ENCODE measurements around the gene TESK1. TPM values are rescaled to one million over a fixed set of nuclear protein-coding genes. Genes with fewer than 3 reads are reported as not detected.

TESK1 gene
- total and polyA plus RNA-seq, 2 experiments from 2014 or later: 6.8 to 10.7 TPM

DNA sequence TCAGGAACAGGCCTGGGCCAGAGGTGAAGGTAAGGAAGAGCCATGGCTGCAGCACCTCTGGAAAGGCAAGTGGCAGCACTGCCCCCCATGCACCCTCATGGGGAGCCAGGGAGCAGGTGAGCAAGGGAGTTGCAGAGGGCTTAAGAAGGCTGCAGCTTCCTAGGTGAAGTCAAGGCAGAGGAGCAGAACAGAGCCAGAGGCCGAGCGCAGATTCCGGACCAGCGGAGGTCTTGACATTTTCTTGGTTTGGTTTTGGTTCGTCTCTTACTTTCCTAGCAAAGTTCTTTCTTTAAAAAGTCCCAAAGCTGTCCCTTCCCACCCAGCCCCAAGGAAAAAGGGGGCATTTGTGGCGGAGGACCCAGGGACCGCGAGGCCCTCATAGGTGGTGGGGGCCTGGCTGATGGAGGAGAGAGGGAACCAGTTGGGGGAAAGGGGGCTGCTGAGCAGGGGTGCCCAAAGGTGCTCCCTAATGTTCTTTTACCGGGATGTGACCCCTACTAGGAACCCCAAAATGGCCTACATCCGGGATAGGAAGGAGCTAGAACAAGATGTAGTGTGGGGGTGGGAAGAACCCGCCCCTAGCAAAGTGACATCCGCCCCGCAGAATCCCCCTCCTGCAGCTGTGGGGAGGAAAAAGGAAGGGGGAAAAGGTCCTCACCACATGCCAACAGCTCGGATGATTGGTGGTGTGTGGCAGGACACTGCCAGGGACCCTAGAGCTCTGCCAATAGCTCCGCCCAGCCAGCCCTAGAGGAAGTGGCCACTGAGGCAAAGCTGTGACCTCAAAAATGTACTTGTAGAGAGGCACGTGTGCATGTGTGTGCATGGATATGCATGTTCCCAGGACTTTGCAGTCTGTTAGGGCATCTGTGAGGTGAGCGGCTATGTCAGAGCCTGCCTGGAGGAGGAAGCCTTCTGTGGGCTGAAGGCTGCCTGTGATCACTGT, 14.1 kb downstream of the TESK1 start:
- Mint-ChIP-seq H3K4me3 (no peak overlapping the region), H3K36me3 (ENCODE audit: low read depth) (no peaks in the 10 kb centered on the region), H3K27me3 (ENCODE audit: insufficient read depth, low read depth, poor library complexity) (peaks cover 37% of the 10 kb centered on the region), H3K27ac (no peak overlapping the region), H3K9me3 (no peaks in the 10 kb centered on the region), H3K4me1 (peaks cover 14% of the 10 kb centered on the region)
- Histone ChIP-seq H2AFZ (no peak overlapping the region), H3K36me3 (ENCODE audit: insufficient read depth) (no peaks in the 10 kb centered on the region), H3K27ac (ENCODE audit: low read depth) (no peak overlapping the region), H3K9me2 (ENCODE audit: insufficient read depth) (no peaks in the 10 kb centered on the region), H3K4me3 (no peak overlapping the region), H4K20me1 (replicated peaks; ENCODE audit: insufficient read depth) (no peaks in the 10 kb centered on the region), H3F3A (replicated peaks; ENCODE audit: low read depth) (peaks cover 17% of the 10 kb centered on the region), H3K4me2 (no peak overlapping the region), H3K4me1 (ENCODE audit: insufficient read depth) (peaks cover 14% of the 10 kb centered on the region), H3K79me2 (replicated peaks; ENCODE audit: insufficient read depth) (no peaks in the 10 kb centered on the region), H3K27me3 (ENCODE audit: insufficient read depth) (peaks cover 33% of the 10 kb centered on the region)
- ATAC-seq (no peak), DNase-seq (ENCODE audit: low spot score) (no peak)
- TF ChIP-seq POLR2AphosphoS5 (IDR thresholded peaks at IDR 0.05; ENCODE audit: low read depth) (no peak), ZNF331 (CRISPR knock-in tag; IDR thresholded peaks at IDR 0.05; ENCODE audit: low read depth) (no peak), EZH2phosphoT487 (IDR thresholded peaks at IDR 0.05; ENCODE audit: unreplicated experiment) (no peak), JUNB (IDR thresholded peaks at IDR 0.05; ENCODE audit: unreplicated experiment) (no peak), NANOG (IDR thresholded peaks at IDR 0.05; ENCODE audit: borderline replicate concordance) (no peak), ZNF114 (CRISPR knock-in tag; IDR thresholded peaks at IDR 0.05) (no peak), STAT1 (IDR thresholded peaks at IDR 0.05; ENCODE audit: unreplicated experiment) (no peak), EZH2 (IDR thresholded peaks at IDR 0.05; ENCODE audit: low read depth, unreplicated experiment) (no peak), CREB1 (CRISPR knock-in tag; IDR thresholded peaks at IDR 0.05; ENCODE audit: low read depth) (no peak)
- TF ChIP-seq, protein P1, sequence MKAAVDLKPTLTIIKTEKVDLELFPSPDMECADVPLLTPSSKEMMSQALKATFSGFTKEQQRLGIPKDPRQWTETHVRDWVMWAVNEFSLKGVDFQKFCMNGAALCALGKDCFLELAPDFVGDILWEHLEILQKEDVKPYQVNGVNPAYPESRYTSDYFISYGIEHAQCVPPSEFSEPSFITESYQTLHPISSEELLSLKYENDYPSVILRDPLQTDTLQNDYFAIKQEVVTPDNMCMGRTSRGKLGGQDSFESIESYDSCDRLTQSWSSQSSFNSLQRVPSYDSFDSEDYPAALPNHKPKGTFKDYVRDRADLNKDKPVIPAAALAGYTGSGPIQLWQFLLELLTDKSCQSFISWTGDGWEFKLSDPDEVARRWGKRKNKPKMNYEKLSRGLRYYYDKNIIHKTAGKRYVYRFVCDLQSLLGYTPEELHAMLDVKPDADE (IDR thresholded peaks at IDR 0.05): no peak
- TF ChIP-seq, protein P2, sequence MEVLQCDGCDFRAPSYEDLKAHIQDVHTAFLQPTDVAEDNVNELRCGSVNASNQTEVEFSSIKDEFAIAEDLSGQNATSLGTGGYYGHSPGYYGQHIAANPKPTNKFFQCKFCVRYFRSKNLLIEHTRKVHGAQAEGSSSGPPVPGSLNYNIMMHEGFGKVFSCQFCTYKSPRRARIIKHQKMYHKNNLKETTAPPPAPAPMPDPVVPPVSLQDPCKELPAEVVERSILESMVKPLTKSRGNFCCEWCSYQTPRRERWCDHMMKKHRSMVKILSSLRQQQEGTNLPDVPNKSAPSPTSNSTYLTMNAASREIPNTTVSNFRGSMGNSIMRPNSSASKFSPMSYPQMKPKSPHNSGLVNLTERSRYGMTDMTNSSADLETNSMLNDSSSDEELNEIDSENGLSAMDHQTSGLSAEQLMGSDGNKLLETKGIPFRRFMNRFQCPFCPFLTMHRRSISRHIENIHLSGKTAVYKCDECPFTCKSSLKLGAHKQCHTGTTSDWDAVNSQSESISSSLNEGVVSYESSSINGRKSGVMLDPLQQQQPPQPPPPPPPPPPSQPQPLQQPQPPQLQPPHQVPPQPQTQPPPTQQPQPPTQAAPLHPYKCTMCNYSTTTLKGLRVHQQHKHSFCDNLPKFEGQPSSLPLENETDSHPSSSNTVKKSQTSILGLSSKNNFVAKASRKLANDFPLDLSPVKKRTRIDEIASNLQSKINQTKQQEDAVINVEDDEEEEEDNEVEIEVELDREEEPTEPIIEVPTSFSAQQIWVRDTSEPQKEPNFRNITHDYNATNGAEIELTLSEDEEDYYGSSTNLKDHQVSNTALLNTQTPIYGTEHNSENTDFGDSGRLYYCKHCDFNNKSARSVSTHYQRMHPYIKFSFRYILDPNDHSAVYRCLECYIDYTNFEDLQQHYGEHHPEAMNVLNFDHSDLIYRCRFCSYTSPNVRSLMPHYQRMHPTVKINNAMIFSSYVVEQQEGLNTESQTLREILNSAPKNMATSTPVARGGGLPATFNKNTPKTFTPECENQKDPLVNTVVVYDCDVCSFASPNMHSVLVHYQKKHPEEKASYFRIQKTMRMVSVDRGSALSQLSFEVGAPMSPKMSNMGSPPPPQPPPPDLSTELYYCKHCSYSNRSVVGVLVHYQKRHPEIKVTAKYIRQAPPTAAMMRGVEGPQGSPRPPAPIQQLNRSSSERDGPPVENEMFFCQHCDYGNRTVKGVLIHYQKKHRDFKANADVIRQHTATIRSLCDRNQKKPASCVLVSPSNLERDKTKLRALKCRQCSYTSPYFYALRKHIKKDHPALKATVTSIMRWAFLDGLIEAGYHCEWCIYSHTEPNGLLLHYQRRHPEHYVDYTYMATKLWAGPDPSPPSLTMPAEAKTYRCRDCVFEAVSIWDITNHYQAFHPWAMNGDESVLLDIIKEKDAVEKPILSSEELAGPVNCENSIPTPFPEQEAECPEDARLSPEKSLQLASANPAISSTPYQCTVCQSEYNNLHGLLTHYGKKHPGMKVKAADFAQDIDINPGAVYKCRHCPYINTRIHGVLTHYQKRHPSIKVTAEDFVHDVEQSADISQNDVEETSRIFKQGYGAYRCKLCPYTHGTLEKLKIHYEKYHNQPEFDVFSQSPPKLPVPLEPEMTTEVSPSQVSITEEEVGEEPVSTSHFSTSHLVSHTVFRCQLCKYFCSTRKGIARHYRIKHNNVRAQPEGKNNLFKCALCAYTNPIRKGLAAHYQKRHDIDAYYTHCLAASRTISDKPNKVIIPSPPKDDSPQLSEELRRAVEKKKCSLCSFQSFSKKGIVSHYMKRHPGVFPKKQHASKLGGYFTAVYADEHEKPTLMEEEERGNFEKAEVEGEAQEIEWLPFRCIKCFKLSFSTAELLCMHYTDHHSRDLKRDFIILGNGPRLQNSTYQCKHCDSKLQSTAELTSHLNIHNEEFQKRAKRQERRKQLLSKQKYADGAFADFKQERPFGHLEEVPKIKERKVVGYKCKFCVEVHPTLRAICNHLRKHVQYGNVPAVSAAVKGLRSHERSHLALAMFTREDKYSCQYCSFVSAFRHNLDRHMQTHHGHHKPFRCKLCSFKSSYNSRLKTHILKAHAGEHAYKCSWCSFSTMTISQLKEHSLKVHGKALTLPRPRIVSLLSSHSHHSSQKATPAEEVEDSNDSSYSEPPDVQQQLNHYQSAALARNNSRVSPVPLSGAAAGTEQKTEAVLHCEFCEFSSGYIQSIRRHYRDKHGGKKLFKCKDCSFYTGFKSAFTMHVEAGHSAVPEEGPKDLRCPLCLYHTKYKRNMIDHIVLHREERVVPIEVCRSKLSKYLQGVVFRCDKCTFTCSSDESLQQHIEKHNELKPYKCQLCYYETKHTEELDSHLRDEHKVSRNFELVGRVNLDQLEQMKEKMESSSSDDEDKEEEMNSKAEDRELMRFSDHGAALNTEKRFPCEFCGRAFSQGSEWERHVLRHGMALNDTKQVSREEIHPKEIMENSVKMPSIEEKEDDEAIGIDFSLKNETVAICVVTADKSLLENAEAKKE (CRISPR knock-in tag; IDR thresholded peaks at IDR 0.05): no peak
- TF ChIP-seq, protein P3, sequence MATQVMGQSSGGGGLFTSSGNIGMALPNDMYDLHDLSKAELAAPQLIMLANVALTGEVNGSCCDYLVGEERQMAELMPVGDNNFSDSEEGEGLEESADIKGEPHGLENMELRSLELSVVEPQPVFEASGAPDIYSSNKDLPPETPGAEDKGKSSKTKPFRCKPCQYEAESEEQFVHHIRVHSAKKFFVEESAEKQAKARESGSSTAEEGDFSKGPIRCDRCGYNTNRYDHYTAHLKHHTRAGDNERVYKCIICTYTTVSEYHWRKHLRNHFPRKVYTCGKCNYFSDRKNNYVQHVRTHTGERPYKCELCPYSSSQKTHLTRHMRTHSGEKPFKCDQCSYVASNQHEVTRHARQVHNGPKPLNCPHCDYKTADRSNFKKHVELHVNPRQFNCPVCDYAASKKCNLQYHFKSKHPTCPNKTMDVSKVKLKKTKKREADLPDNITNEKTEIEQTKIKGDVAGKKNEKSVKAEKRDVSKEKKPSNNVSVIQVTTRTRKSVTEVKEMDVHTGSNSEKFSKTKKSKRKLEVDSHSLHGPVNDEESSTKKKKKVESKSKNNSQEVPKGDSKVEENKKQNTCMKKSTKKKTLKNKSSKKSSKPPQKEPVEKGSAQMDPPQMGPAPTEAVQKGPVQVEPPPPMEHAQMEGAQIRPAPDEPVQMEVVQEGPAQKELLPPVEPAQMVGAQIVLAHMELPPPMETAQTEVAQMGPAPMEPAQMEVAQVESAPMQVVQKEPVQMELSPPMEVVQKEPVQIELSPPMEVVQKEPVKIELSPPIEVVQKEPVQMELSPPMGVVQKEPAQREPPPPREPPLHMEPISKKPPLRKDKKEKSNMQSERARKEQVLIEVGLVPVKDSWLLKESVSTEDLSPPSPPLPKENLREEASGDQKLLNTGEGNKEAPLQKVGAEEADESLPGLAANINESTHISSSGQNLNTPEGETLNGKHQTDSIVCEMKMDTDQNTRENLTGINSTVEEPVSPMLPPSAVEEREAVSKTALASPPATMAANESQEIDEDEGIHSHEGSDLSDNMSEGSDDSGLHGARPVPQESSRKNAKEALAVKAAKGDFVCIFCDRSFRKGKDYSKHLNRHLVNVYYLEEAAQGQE (IDR thresholded peaks at IDR 0.05; ENCODE audit: unreplicated experiment): no peak
- TF ChIP-seq, protein P4, sequence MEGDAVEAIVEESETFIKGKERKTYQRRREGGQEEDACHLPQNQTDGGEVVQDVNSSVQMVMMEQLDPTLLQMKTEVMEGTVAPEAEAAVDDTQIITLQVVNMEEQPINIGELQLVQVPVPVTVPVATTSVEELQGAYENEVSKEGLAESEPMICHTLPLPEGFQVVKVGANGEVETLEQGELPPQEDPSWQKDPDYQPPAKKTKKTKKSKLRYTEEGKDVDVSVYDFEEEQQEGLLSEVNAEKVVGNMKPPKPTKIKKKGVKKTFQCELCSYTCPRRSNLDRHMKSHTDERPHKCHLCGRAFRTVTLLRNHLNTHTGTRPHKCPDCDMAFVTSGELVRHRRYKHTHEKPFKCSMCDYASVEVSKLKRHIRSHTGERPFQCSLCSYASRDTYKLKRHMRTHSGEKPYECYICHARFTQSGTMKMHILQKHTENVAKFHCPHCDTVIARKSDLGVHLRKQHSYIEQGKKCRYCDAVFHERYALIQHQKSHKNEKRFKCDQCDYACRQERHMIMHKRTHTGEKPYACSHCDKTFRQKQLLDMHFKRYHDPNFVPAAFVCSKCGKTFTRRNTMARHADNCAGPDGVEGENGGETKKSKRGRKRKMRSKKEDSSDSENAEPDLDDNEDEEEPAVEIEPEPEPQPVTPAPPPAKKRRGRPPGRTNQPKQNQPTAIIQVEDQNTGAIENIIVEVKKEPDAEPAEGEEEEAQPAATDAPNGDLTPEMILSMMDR (conservative IDR thresholded peaks at IDR 0.05; ENCODE audit: low read depth in 2 of 2): no peak
